Esophagus muscularis mucosa (tissue), 3 donors: Measurements from ENCODE around the gene HOXD4.

Source experiments
- CTCF ChIP-seq, 3 experiments: fragments of 200-600 bp in 2 of 3; fragments of 450-650 bp in 1 of 3; sonication (generic) in 2 of 3; IDR thresholded peaks; one replicate each; pipeline ENCODE4 v1.5.1; 2017 to 2019; ENCODE audit warnings: antibody characterized with exemption in 3 of 3, mild to moderate bottlenecking in 2 of 3, moderate library complexity in 1 of 3
- POLR2A ChIP-seq: fragments of 450-650 bp; IDR thresholded peaks from one replicate; pipeline ENCODE4 v1.6.1; 2017; ENCODE audit warnings: antibody characterized with exemption, moderate library complexity, mild to moderate bottlenecking, low read depth

- no peak for TF ChIP-seq CTCF (IDR thresholded peaks at IDR 0.05)
- TF ChIP-seq POLR2A = no peak
Measured at GRCh38 chr2:176181551-176181950, 30.2 kb downstream of the HOXD4 start.
